Left ventricle myocardium inferior (tissue), 1 donor: ENCODE results near the gene DLGAP5. TPM values are rescaled to one million over a fixed set of nuclear protein-coding genes. Genes with fewer than 3 reads are reported as not detected.

Experiments
- DNase-seq: peaks from one replicate; pipeline ENCODE4 v3.0.0-alpha.2; 2020
- H3K27ac ChIP-seq: fragments of 200-600 bp; replicated peaks from 2 replicates; pipeline ENCODE4 v1.8.0; 2021
- H3K27me3 ChIP-seq: fragments of 200-600 bp; 2 replicates; pipeline ENCODE4 v1.8.0; 2021; ENCODE audit warnings: low read depth
- H3K36me3 ChIP-seq: fragments of 200-600 bp; 2 replicates; pipeline ENCODE4 v1.8.0; 2021
- H3K4me1 ChIP-seq: fragments of 200-600 bp; 2 replicates; pipeline ENCODE4 v1.8.0; 2021
- H3K4me3 ChIP-seq: fragments of 200-600 bp; 2 replicates; pipeline ENCODE4 v1.8.0; 2021; ENCODE audit warnings: mild to moderate bottlenecking, moderate library complexity
- H3K9me3 ChIP-seq: fragments of 200-600 bp; replicated peaks from 2 replicates; pipeline ENCODE4 v1.8.0; 2021
- intact Hi-C: fragments of 100-400 bp; cut with micrococcal nuclease; formaldehyde crosslinking; loops from one replicate; pipeline ENCODE4 v1.11.0; 2022
- total RNA-seq: library from RNA; stranded (reverse); fragmentation: NEBNext Ultra II Directional; extraction: Animal tissue kit (Norgen Biotek cat#: 25700); gene quantifications from one replicate; pipeline ENCODE4 v1.2.1, GENCODE V29; 2021
- TF ChIP-seq, protein P1 (sequence below): fragments of 200-600 bp; IDR thresholded peaks from 2 replicates; pipeline ENCODE4 v1.8.0; 2021; ENCODE audit warnings: antibody characterized with exemption, mild to moderate bottlenecking, borderline replicate concordance
- donor health status: DM: no; HTN: yes; CAD: no; lungs with severe emphysema.

Gene DLGAP5
- total RNA-seq, 1 donor from 2014 or later = 0.14 TPM

DNA sequence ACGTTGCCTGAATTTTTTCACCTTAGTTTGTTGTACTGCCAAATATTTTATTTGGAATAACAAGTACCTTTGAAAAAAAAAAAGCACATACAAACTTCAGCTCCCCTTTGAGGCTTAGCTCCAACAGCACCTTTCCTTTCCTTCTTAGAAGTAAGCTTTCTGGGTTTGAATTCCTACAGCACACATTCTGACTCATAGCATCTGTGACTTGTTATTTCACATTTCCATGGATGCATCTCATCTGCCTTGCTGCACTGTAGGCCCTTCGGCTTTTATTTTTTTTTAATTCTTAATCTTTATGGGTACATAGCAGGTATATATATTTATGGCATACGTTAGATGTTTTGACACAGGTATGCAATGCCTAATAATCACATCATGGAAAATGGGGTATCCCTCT lies 55.1 kb downstream of the DLGAP5 start:
- TF ChIP-seq, protein P1, sequence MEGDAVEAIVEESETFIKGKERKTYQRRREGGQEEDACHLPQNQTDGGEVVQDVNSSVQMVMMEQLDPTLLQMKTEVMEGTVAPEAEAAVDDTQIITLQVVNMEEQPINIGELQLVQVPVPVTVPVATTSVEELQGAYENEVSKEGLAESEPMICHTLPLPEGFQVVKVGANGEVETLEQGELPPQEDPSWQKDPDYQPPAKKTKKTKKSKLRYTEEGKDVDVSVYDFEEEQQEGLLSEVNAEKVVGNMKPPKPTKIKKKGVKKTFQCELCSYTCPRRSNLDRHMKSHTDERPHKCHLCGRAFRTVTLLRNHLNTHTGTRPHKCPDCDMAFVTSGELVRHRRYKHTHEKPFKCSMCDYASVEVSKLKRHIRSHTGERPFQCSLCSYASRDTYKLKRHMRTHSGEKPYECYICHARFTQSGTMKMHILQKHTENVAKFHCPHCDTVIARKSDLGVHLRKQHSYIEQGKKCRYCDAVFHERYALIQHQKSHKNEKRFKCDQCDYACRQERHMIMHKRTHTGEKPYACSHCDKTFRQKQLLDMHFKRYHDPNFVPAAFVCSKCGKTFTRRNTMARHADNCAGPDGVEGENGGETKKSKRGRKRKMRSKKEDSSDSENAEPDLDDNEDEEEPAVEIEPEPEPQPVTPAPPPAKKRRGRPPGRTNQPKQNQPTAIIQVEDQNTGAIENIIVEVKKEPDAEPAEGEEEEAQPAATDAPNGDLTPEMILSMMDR = no peak
- no peaks in the 10 kb centered on the region for H3K27me3 ChIP-seq
- H3K36me3 ChIP-seq = peaks cover 42% of the 10 kb centered on the region
- intact Hi-C loops = no loop called here
- peak overlapping the region; percentile 86 for H3K27ac ChIP-seq
- peaks cover 88% of the 10 kb centered on the region for H3K4me1 ChIP-seq
- no peaks in the 10 kb centered on the region for H3K9me3 ChIP-seq
- no peak for DNase-seq
- H3K4me3 ChIP-seq = peak overlapping the region; percentile 50

DNA sequence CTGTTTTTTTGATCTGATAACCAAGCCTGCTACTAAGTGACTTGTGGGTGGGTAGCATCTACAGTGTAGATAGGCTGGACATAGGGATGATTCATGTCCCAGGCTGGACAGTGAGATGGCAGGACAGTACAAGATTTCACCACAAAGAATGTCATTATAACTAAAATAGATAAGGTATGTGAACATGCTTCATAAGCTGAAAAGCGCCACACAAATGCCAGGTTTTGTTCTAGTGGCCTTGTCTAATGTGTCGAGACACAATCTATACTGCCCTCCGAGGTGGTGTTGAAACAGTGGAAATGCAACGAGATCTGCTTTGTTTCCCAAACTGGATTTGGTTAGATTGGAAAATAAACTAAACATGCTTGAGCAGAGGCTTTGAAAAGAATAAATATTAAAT lies 58.0 kb downstream of the DLGAP5 start:
- Histone ChIP-seq H3K4me1 (peaks cover 98% of the 10 kb centered on the region), H3K27ac (peak overlapping the region; percentile 95)
- intact Hi-C loops = no loop called here

DNA sequence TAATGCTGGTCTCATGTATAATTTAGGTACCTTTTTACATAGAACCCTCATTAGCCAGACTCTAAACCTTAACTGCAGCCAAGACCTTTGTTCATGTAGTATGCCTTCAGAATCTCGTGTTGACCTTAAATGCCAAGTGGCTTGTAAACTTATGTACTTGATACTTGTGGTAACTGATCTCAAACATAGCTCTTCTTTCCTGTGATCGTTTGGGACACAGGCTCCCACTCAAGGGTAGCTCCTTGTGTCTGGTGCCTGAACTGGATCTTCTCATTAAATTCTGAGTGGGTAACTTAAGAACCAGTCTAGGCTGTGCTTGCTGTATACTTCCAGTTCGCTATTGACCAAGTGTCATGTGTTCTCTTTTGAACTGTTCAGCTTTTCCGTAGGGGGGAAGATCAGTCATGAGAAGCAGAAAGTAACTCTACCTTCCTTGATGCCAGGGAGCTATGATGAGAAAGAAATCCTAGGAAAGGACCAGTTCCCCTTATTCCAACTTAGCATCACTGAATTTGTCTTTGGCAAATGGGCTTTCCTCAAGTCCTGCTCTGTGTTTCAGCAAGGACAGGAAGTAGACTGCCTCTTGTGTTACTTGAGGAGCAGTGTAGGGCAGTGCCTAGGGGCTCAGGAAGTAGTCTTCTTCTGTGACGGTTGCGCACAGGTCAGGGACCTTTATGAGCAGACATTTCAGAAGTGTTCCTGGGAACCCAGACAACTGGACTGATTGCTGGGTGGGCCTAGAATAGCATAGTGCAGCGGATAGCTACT lies 59.8 kb downstream of the DLGAP5 start:
- intact Hi-C loops = no loop called here
- peaks cover 98% of the 10 kb centered on the region for H3K4me1 ChIP-seq
- H3K4me3 ChIP-seq = peak overlapping the region; percentile 80
- H3K27ac ChIP-seq = peak overlapping the region; percentile 95
- DNase-seq = no peak
- H3K36me3 ChIP-seq = peaks cover 12% of the 10 kb centered on the region
- H3K27me3 ChIP-seq = no peaks in the 10 kb centered on the region
- TF ChIP-seq, protein P1 = peak; percentile 38
- no peaks in the 10 kb centered on the region for H3K9me3 ChIP-seq

More for the DNA sequence above, 58.0 kb downstream of the DLGAP5 start:
- H3K36me3 ChIP-seq = peaks cover 18% of the 10 kb centered on the region
- no peaks in the 10 kb centered on the region for H3K9me3 ChIP-seq
- DNase-seq = no peak
- TF ChIP-seq, protein P1 = peak; percentile 43
- peak overlapping the region; percentile 80 for H3K4me3 ChIP-seq
- H3K27me3 ChIP-seq = no peaks in the 10 kb centered on the region

DNA sequence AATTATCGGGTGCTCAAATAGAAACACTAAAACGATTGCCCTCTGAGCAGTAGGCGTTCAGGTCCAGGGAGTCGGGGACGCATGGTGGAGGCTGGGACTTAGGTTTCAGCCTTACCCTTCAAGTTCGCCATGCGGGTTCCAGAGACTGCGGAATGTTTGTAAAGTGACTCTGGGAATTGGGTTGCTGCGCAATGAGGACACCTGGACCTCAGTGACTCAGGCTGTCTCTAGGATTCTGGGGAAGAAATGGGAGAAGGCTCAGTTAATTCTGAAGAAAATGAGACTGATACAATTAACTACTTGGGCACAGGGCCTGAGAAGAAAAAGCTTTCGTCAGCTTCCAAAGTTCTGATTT lies 61.2 kb downstream of the DLGAP5 start:
- Histone ChIP-seq H3K27ac (peak overlapping the region; percentile 95), H3K4me1 (peaks cover 96% of the 10 kb centered on the region), H3K36me3 (peaks cover 12% of the 10 kb centered on the region), H3K9me3 (no peaks in the 10 kb centered on the region), H3K27me3 (no peaks in the 10 kb centered on the region), H3K4me3 (peak overlapping the region; percentile 80)
- no peak for DNase-seq
- intact Hi-C loops = no loop called here
- TF ChIP-seq, protein P1 = no peak

DNA sequence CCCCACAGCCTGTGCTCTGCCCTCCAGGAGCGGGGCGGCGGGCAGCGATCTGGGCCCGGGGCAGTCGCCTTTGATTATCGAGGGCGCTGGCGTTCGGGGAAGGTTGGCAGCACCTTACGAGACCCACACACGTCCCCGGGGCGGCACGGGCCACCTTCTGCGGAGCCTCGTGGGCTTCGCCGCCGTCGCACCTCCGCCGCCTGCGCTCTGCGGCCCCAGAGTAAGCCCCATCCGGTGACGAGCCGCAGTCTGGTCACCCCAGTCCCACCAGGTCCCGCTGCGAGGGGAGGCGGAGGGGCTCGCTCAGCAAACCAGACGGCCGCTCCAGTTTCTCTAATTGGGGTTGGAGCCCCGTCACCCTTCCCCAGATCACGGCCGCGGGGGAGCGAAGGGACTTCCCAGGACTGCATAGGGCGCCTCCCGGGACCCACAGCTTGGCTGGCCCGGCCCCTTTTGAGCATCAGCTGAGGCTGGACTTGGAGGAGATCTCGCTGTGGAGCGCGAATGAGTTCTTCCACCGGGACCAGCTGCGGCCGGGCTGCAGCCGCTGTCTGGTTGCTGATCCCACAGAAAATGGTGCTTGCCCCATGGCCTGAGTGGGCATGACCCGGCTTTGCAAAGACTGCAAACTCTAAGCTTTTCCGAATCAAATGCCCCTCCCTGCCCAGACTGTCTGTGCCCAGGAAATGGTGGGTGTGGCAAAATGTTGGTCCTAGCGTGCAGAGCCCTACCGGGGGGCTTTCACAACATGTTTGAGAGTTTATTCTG lies 61.8 kb downstream of the DLGAP5 start:
- H3K9me3 ChIP-seq = no peaks in the 10 kb centered on the region
- H3K27ac ChIP-seq = peak overlapping the region; percentile 95
- H3K36me3 ChIP-seq = peaks cover 12% of the 10 kb centered on the region
- H3K27me3 ChIP-seq = no peaks in the 10 kb centered on the region
- DNase-seq = peak; percentile 75
- TF ChIP-seq, protein P1 = no peak
- peaks cover 96% of the 10 kb centered on the region for H3K4me1 ChIP-seq
- peak overlapping the region; percentile 80 for H3K4me3 ChIP-seq
- intact Hi-C loops = no loop called here
